MM.1S (cell line): Measurements from ENCODE around the gene SNX30.
A peak's percentile ranks its signal among the peaks of the same experiment; 100 is the strongest.

ENCODE experiments used
- DNase-seq: peaks from one replicate; pipeline ENCODE4 v3.0.0-alpha.2; 2015
- H2AFZ ChIP-seq: fragments of 300-600 bp; sonication (generic); 2 replicates; pipeline ENCODE4 v1.6.0; 2016; ENCODE audit warnings: antibody characterized with exemption, low read length
- H3F3A ChIP-seq: fragments of 300-600 bp; sonication (generic); 2 replicates; pipeline ENCODE4 v1.6.1; 2016; ENCODE audit warnings: mild to moderate bottlenecking, antibody characterized with exemption, low read length, moderate library complexity, mixed read lengths; ENCODE audit not compliant: insufficient read depth
- H3K27ac ChIP-seq: fragments of 300-600 bp; sonication (generic); 2 replicates; pipeline ENCODE4 v1.5.1; 2016; ENCODE audit warnings: mild to moderate bottlenecking, low read length
- H3K27me3 ChIP-seq: fragments of 300-600 bp; sonication (generic); replicated peaks from 2 replicates; pipeline ENCODE4 v1.6.0; 2016; ENCODE audit warnings: low read length; ENCODE audit not compliant: insufficient read depth
- H3K36me3 ChIP-seq: fragments of 300-600 bp; sonication (generic); replicated peaks from 2 replicates; pipeline ENCODE4 v1.6.1; 2016; ENCODE audit warnings: mild to moderate bottlenecking, low read length, mixed read lengths; ENCODE audit not compliant: insufficient read depth
- H3K4me1 ChIP-seq: fragments of 300-600 bp; sonication (generic); 2 replicates; pipeline ENCODE4 v1.6.1; 2016; ENCODE audit warnings: low read length, mixed read lengths
- H3K4me2 ChIP-seq: fragments of 300-600 bp; sonication (generic); 2 replicates; pipeline ENCODE4 v1.6.0; 2016; ENCODE audit warnings: low read depth, low read length
- H3K4me3 ChIP-seq: fragments of 300-600 bp; sonication (generic); 2 replicates; pipeline ENCODE4 v1.5.1; 2016; ENCODE audit warnings: low read length, mixed read lengths
- H3K79me2 ChIP-seq: fragments of 300-600 bp; sonication (generic); 2 replicates; pipeline ENCODE4 v1.6.1; 2016; ENCODE audit warnings: mixed run types, low read length, mixed read lengths
- H3K9ac ChIP-seq: fragments of 300-600 bp; sonication (generic); 2 replicates; pipeline ENCODE4 v1.6.1; 2016; ENCODE audit warnings: low read length, mixed read lengths
- H3K9me2 ChIP-seq: fragments of 300-600 bp; sonication (generic); replicated peaks from 2 replicates; pipeline ENCODE4 v1.6.1; 2016; ENCODE audit warnings: mild to moderate bottlenecking, low read length, mixed read lengths; ENCODE audit not compliant: insufficient read depth
- H3K9me3 ChIP-seq: fragments of 300-600 bp; sonication (generic); replicated peaks from 2 replicates; pipeline ENCODE4 v1.6.1; 2016; ENCODE audit warnings: mild to moderate bottlenecking, low read length, mixed read lengths; ENCODE audit not compliant: insufficient read depth
- H4K20me1 ChIP-seq: fragments of 300-600 bp; sonication (generic); 2 replicates; pipeline ENCODE4 v1.6.1; 2016; ENCODE audit warnings: mild to moderate bottlenecking, low read length, moderate library complexity, mixed read lengths; ENCODE audit not compliant: insufficient read depth
- EZH2 ChIP-seq: fragments of 300-600 bp; sonication (generic); optimal IDR thresholded peaks from 2 replicates; pipeline ENCODE3; 2017; ENCODE audit warnings: low read depth, mild to moderate bottlenecking, antibody characterized with exemption, low read length, mixed read lengths
- EZH2phosphoT487 ChIP-seq: fragments of 300-600 bp; sonication (generic); IDR thresholded peaks from 2 replicates; pipeline ENCODE4 v1.6.1; 2018; ENCODE audit warnings: antibody characterized with exemption, low read length
- TF ChIP-seq, protein P1 (sequence below): fragments of 300-600 bp; sonication (generic); IDR thresholded peaks from 2 replicates; pipeline ENCODE4 v1.5.1; 2016; ENCODE audit warnings: antibody characterized with exemption, low read length, mixed read lengths

SNX30 gene

DNA sequence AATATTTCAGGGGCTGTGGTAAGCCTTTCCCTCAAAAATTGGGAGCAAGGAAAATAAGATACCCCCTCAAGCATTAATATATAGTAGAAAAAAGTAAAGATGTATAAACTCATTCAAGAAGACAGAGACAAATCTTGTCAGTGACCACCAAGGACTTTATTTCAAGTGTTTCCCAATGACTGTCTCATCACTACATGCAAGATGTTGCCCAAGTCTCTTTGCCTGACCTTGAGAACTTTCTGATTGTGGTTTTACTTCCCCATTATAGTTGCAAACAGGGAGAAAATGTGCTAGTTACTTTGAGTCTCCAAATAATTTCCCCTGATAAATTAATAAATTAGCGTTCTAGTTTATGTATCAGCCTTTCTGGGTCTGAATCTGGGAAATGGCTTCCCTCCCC, 144.1 kb downstream of the SNX30 start:
- no peak overlapping the region for H3K9ac ChIP-seq
- H3K27ac ChIP-seq = no peak overlapping the region
- no peaks in the 10 kb centered on the region for H3K9me2 ChIP-seq
- H3K36me3 ChIP-seq = no peaks in the 10 kb centered on the region
- H3K4me1 ChIP-seq = peaks cover 8% of the 10 kb centered on the region
- H3K9me3 ChIP-seq = no peaks in the 10 kb centered on the region
- no peaks in the 10 kb centered on the region for H3K79me2 ChIP-seq
- no peak overlapping the region for H3K4me3 ChIP-seq
- H3K4me2 ChIP-seq = no peak overlapping the region
- DNase-seq = no peak
- H3K27me3 ChIP-seq = peaks cover 12% of the 10 kb centered on the region
- TF ChIP-seq EZH2 (no peak), EZH2phosphoT487 (no peak)
- TF ChIP-seq, protein P1, sequence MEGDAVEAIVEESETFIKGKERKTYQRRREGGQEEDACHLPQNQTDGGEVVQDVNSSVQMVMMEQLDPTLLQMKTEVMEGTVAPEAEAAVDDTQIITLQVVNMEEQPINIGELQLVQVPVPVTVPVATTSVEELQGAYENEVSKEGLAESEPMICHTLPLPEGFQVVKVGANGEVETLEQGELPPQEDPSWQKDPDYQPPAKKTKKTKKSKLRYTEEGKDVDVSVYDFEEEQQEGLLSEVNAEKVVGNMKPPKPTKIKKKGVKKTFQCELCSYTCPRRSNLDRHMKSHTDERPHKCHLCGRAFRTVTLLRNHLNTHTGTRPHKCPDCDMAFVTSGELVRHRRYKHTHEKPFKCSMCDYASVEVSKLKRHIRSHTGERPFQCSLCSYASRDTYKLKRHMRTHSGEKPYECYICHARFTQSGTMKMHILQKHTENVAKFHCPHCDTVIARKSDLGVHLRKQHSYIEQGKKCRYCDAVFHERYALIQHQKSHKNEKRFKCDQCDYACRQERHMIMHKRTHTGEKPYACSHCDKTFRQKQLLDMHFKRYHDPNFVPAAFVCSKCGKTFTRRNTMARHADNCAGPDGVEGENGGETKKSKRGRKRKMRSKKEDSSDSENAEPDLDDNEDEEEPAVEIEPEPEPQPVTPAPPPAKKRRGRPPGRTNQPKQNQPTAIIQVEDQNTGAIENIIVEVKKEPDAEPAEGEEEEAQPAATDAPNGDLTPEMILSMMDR = no peak
- H4K20me1 ChIP-seq = no peaks in the 10 kb centered on the region
- H2AFZ ChIP-seq = no peak overlapping the region
- H3F3A ChIP-seq = peaks cover 4% of the 10 kb centered on the region; the same call in 1 of the 2 replicates

DNA sequence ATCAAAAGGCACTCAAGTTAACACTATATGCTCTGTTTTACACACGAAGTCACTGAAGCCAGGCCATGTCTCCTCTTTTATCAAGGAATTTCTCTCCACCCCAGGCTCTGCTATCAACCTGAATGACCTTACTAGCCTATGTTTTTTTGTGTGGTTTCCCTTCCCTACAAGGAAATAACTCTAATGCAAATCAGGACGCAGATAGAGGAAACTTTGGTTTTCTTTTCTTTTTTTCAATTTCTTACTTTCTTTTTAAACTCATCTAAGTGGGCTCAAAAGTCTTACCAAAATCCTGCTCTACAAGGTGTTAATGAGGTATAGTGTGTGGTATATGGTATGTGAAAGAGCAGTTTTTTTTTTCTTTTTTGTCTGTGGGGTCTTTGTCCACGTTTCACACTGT, 145.6 kb downstream of the SNX30 start:
- H3K36me3 ChIP-seq = no peaks in the 10 kb centered on the region
- no peaks in the 10 kb centered on the region for H3K9me3 ChIP-seq
- H3F3A ChIP-seq = peaks cover 4% of the 10 kb centered on the region; the same call in 1 of the 2 replicates
- H3K27me3 ChIP-seq = peaks cover 16% of the 10 kb centered on the region
- H3K79me2 ChIP-seq = no peaks in the 10 kb centered on the region
- no peak overlapping the region for H3K9ac ChIP-seq
- no peak overlapping the region for H3K27ac ChIP-seq
- peak overlapping the region; percentile 83 for H3K4me2 ChIP-seq
- H2AFZ ChIP-seq = no peak overlapping the region
- H3K9me2 ChIP-seq = no peaks in the 10 kb centered on the region
- DNase-seq = peak; percentile 54
- TF ChIP-seq, protein P1 = no peak
- TF ChIP-seq EZH2phosphoT487 (no peak), EZH2 (no peak)
- no peaks in the 10 kb centered on the region for H4K20me1 ChIP-seq
- H3K4me1 ChIP-seq = peaks cover 8% of the 10 kb centered on the region
- H3K4me3 ChIP-seq = peak overlapping the region; percentile 18; the same call in 1 of the 2 replicates

DNA sequence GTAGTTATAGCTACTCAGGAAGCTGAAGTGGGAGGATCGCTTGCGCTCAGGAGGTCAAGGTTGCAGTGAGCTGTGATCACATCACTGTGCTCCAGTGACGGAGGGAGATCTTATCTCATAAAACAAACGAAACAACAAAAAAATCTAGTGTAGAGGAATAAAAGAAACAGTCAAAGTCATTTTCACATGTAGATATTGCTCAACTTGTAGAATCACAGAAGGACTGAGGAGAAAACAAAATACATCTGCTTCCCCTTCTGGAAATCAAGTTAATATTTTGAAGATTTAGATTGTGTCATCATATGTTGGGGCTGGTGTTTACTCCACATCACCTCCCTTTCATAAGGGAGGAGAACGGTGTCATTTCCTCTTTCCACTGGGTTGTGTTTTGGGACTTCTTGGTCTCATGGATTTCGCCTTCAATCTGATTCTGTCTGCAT, 148.3 kb downstream of the SNX30 start:
- no peak for DNase-seq
- H3K27ac ChIP-seq = no peak overlapping the region
- H3K27me3 ChIP-seq = peaks cover 17% of the 10 kb centered on the region
- no peaks in the 10 kb centered on the region for H3K79me2 ChIP-seq
- H3K9me2 ChIP-seq = no peaks in the 10 kb centered on the region
- no peak overlapping the region for H3K9ac ChIP-seq
- H4K20me1 ChIP-seq = no peaks in the 10 kb centered on the region
- TF ChIP-seq EZH2phosphoT487 (no peak), EZH2 (no peak)
- TF ChIP-seq, protein P1 = no peak
- no peaks in the 10 kb centered on the region for H3K36me3 ChIP-seq
- H3K9me3 ChIP-seq = no peaks in the 10 kb centered on the region
- H3K4me2 ChIP-seq = no peak overlapping the region
- H3K4me3 ChIP-seq = no peak overlapping the region
- H3K4me1 ChIP-seq = peaks cover 8% of the 10 kb centered on the region
- H2AFZ ChIP-seq = no peak overlapping the region
- H3F3A ChIP-seq = peaks cover 4% of the 10 kb centered on the region; the same call in 1 of the 2 replicates
